NCI-H748 (cell line): ENCODE measurements around the gene ESPNL.
"Not testable (repeated sequence)": the region's sequence is repeated elsewhere in the genome, so short reads cannot be mapped to it uniquely, and the experiment has no call there.

Source experiments
- DNase-seq: peaks from one replicate; lab custom pipeline; 2025; ENCODE audit not compliant: unreplicated experiment; lab: John Stamatoyannopoulos, UW

The ESPNL gene

DNA sequence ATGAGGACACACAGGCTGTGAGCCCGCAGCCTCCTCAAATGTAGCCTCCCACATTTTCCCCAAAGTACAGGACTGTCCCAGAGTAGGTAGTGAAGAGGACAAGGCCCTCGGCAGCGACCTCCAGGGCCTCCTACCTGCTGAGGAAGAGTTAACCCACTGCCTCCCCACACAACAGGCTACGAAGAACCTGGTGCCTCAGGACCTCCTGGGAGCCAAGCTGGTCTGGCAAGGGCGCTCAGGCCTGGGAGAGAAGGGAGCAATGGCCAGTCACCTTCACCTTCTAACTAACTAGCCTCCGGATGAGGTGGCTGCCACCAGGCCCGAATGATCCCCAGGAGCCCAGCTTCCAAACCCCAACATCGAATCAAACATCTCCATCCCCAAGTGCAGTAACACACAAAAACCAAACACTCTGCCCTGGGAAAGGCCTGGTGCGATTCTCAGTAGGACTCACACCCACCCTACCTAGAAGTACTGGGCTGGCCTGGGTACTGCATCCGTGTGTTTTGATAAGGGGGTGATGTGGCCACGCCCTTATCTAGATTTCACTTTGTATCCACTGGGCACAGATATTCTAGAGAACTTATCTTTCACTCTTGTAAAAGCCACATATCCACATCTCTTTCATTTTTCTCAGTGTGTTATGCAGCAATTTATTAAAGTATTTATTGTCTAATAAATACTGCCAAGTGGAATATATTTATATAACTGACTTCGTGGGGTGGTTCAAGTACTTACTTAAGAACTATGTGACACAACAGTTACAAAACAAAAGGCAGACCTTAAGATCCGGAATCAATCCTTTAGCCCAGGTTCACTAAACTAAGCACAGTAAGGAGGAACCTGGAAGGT lies 68.3 kb downstream of the ESPNL start:
- DNase-seq = no peak

DNA sequence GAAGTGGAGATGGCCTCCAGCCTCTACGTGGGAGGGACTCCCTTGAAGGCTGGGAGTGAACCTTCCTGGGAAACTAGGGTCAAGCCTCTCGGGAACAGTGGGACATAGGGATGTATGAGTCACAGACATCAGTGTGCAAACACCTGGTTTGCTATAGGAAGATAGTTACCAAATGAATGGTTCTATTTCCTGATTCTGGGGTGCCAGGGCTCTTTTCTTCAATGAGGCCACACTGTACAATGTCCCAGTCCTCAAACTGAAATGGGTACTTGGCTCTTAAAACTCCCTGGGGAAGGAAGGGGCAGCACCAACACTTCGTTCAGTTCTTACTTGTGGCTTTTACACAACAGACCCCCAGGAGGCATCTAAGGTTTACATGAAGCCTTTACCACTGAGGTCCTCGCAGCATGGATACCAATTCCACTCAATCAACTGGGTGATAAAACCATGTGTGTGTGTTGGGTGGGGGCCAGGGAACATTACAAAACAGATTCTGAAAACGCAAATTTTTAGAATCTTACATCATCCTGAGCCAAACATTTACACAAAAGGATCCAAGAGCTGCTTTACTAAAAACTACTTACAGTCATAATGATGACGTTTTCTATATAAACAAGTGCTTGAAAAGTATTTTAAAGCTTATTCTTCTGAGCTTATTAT lies 69.0 kb downstream of the ESPNL start:
- no peak for DNase-seq

DNA sequence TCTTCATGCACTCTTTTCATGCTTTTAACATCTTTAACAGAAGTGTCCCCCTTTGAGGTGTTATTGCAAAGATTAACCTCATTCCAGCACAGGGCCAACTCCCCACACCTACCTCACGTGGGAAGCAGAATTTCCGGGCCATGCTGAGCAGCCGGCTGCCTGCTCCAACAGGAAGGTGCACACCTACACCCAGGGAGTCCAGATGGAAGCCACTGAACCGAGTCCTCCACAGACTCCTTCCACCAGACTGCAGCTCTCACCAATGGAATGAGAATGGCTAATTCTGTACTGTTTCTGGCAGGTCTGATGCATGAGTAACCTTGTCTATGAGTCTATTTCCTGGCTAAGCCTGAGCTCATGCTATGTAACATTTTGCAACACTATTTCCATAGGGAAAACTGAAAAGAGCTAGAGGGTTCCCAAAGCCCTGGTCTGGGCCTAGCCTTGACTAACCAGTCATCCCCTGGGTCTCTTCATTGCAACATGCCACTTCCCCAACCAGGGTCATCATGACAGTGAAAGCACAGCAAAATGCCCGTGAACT lies 69.6 kb downstream of the ESPNL start:
- DNase-seq = no peak

DNA sequence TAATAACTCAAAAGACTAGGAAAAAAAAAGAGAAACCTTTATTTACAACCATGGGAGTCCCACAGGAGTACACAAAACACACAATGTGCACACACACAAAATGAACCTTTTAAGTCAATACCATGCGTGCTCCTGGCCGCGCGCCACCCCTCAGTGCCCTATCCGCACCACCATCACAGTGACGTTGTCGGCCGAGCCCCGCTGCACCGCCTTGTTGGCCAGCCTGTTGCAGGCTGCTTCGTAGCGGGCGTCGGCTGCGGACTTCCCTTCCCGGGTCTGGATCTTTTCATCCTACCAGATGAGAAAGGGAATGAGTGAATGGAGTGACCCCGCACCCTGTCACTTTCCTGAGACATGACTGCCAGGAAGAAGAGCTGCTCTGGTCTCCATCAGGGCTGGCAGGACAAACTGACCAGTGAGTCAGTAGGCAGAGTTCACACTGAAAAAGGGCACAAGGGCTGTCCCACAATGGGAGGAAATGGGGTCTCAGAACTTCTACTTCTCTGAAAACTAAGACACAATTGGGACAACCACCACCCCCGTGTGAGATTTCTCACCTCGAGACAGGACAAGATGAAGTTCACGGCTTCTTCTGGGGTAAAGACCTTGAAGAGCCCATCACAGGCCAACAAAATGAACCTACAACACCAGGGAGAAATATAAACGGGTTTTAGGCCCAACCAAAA lies 70.4 kb downstream of the ESPNL start:
- DNase-seq = no peak

DNA sequence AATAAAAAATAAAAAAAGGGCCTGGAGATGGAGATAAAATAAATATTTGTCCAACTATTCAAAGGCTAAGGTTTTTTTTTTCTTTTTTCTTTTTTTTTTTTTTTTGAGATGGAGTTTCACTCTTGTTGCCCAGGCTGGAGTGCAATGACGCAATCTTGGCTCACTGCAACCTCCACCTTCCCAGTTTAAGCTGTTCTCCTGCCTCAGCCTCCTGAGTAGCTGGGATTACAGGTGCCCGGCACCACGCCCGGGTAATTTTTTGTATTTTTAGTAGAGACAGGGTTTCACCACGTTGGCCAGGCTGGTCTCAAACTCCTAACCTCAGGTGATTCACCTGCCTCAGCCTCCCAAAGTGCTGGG lies 70.9 kb downstream of the ESPNL start:
- DNase-seq = not testable (repeated sequence)

DNA sequence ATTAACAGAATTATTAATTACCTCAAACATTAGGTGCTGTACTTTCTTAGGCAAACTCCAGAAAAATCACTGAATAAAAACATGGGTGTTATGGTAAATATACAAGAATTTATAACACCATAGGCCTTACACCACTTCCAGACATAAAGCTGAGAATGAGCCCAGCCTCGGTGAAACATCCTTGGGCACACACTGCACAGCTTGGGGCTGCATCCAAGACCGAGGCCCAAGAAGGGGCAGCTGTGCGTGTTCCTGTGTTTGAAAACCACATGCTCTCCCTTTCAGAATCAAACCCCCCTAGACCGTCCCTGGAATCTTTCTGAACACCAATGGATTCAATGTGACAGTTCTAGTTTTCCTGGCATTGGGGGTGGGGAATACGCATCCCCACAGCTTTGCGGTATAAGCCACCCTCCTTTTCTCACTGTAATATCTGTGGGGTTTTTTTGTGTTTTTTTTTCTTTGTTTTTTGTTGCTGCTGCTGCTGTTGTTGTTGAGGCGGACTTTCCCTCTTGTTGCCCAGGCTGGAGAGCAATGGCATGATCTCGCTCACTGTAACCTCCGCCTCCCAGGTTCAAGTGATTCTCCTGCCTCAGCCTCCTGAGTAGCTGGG lies 71.5 kb downstream of the ESPNL start:
- DNase-seq = no peak

DNA sequence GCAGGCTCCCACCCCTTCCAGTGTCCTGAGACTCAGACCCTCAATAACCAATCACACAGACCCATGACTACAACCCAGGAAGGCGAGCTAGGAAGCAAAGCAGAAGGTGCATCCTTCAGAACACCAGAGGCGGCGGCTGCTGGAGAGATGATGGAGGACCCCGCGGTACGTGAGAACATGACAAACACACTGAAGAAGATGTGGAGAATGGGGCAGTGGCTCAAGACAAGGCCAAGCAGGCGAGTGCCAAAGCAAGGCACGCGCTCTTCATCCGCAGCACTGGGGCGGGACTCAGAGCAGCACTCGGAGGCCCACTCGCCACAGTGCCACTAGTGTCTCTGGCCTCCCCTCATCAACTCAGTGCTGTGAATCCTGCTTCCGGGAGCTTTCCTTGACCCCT lies 72.3 kb downstream of the ESPNL start:
- DNase-seq = no peak

DNA sequence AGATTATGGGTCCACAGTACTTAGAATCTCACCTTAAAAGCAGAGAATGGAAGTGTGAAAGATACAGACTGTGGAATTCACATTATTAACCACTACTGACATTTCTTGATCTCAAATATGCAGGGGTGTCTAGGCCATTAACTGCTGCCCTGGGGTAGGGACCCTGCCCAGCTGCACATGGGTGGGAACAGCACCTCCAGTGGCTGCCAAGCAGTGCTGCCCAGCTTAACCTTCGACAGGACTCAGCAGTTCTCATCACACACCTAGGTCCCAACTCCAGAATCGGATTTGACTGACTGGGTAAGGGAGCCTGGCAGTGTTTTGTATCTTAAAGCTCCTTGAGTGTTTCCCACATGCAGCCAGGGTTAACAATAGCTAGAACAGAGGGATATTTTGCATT lies 73.6 kb downstream of the ESPNL start:
- DNase-seq = no peak

DNA sequence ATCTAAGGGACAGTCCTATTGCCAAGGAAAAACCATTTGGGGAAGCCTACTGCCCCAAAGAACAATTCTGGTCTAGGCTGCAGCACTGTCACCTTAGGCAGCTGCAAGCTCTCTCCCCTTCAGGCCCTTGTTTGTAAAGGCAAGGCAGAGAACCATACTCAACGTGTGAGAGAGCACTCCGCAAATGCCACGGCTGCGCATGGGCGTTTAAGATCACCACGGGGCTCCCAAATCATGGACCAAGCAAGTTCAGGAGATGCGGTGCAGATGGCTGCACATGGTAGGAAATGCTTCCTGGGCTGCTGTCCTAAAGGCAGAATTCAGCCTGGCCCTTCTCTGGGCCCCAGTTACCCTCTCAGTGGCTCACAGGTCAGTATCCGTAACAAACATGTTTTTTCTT lies 74.2 kb downstream of the ESPNL start:
- no peak for DNase-seq

DNA sequence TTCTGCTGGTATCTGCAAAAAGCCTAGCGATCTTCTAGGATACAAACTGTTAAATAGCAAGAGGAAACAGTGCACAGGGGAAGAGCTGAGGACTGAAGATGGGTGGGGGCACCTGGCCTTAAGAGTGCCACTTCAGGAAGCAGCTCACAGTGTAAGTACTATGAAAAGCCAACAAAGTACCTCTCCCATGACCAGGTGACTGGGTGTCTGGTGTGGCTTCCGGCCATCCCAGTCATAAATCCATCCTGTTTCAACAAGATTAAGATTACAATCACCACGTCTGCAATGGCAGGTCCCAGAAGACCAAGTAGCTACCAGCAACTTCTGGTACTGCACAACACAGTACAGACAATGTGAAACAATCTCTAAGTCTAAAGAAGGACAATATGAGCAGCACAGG lies 74.6 kb downstream of the ESPNL start:
- DNase-seq = no peak

DNA sequence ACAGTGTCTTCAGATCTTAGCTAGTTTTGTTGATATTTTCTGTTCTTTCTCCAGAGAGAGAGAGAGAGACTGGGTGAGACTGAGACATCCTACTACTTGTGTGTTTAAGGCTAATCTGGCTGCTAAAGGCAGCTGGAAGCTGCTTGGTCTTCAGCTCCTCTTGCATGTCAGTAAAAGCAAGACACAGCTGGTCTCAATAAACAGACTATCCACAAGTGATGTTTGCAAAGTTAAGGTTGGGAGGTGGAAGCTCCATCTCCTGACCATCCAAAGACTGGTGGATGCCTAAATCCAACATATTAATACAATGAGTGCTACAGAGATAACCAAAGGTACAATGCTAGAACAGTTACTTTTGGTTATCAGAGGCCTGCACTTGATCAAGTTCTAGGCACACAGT lies 76.5 kb downstream of the ESPNL start:
- DNase-seq = no peak

DNA sequence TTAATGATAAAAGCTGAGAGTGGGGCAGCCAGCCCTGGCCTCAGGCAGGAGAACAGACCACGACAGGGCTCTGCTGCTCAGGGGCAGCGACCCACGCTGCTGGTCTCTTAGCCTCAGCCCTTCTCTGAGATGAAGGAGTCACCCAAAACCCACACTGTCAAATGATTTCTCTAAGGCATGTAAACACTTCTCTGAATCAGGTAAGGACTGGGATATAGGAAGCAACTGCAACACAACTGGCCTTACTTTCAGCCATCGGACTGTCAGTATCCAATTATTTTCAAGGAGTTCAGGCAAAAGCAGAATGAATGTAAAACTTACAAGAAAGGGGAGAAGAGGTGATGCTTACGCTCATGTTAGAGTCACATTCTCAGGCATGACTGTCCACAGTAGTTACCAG lies 80.4 kb downstream of the ESPNL start:
- no peak for DNase-seq

DNA sequence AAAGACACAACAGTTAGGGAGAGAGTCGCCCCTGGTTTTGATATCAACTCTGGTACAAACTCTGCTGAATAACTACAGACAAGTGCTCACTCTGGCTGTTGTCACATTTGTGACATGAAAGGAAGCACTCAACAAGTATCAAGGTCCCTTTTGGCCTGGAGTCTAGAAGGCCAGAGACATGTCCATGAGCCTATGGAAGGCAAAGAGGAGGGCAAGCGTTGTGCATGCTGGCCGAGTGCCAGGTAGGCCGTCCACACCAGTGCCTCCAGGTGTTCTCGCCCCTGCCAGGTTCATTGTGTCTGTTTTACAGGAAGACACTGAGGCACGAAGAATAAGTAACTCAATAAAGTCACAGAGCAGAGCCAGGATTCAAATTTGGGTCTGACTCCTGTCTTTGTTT lies 82.2 kb downstream of the ESPNL start:
- DNase-seq = no peak
